Hepatocyte (in vitro differentiated cells): Measurements from ENCODE around the gene SFMBT2. TPM values are rescaled to one million over a fixed set of nuclear protein-coding genes. Genes with fewer than 3 reads are reported as not detected.
"Not testable (repeated sequence)": the region's sequence is repeated elsewhere in the genome, so short reads cannot be mapped to it uniquely, and the experiment has no call there.

ENCODE experiments used
- DNase-seq: peaks from one replicate; pipeline ENCODE4 v3.0.0-alpha.2; 2016; ENCODE audit warnings: low spot score
- H2AFZ ChIP-seq: fragments of 200-600 bp; sonication (generic); 2 replicates; pipeline ENCODE4 v1.6.0; 2016; ENCODE audit warnings: antibody characterized with exemption, mild to moderate bottlenecking
- H3K27ac ChIP-seq: fragments of 200-600 bp; sonication (generic); 2 replicates; pipeline ENCODE4 v1.5.1; 2016; ENCODE audit warnings: mild to moderate bottlenecking
- H3K27me3 ChIP-seq: fragments of 200-600 bp; sonication (generic); 2 replicates; pipeline ENCODE4 v1.6.1; 2016
- H3K36me3 ChIP-seq: fragments of 200-600 bp; sonication (generic); replicated peaks from 2 replicates; pipeline ENCODE4 v1.5.1; 2016; ENCODE audit warnings: low read depth; ENCODE audit not compliant: insufficient read depth
- H3K4me1 ChIP-seq: fragments of 200-600 bp; sonication (generic); 2 replicates; pipeline ENCODE4 v1.5.1; 2016; ENCODE audit warnings: mild to moderate bottlenecking, moderate library complexity; ENCODE audit not compliant: insufficient read depth
- H3K4me2 ChIP-seq: fragments of 200-600 bp; sonication (generic); 2 replicates; pipeline ENCODE4 v1.6.0; 2016
- H3K4me3 ChIP-seq: fragments of 200-600 bp; sonication (generic); 2 replicates; pipeline ENCODE4 v1.5.1; 2016; ENCODE audit warnings: mild to moderate bottlenecking
- H3K79me2 ChIP-seq: fragments of 200-600 bp; sonication (generic); 2 replicates; pipeline ENCODE4 v1.6.0; 2017; ENCODE audit warnings: mild to moderate bottlenecking
- H3K9me2 ChIP-seq: fragments of 200-600 bp; sonication (generic); replicated peaks from 2 replicates; pipeline ENCODE4 v1.6.0; 2017; ENCODE audit warnings: mild to moderate bottlenecking; ENCODE audit not compliant: insufficient read depth
- H3K9me3 ChIP-seq: fragments of 200-600 bp; sonication (generic); 2 replicates; pipeline ENCODE4 v1.5.1; 2016; ENCODE audit warnings: low read depth, mild to moderate bottlenecking
- H4K20me1 ChIP-seq: fragments of 200-600 bp; sonication (generic); 2 replicates; pipeline ENCODE4 v1.6.0; 2016; ENCODE audit warnings: mild to moderate bottlenecking; ENCODE audit not compliant: insufficient read depth, poor library complexity, severe bottlenecking
- CTCF ChIP-seq: fragments of 200-600 bp; sonication (generic); IDR thresholded peaks from 2 replicates; pipeline ENCODE4 v1.5.1; 2016; ENCODE audit warnings: antibody characterized with exemption, mild to moderate bottlenecking; ENCODE audit not compliant: poor library complexity
- EZH2 ChIP-seq: fragments of 200-600 bp; sonication (generic); IDR thresholded peaks from 2 replicates; pipeline ENCODE4 v1.6.1; 2016; ENCODE audit warnings: antibody characterized with exemption, mild to moderate bottlenecking, borderline replicate concordance
- EZH2phosphoT487 ChIP-seq: fragments of 200-600 bp; sonication (generic); IDR thresholded peaks from one replicate; pipeline ENCODE4 v1.6.1; 2018; ENCODE audit warnings: antibody characterized with exemption, mild to moderate bottlenecking, low read depth, moderate library complexity; ENCODE audit not compliant: unreplicated experiment, severe bottlenecking
- WGBS: methylation state at CpG from one replicate; pipeline ENCODE4 v1.1.6; 2016; ENCODE audit warnings: low lambda C conversion rate; ENCODE audit errors: missing lambda C conversion rate; 5-methylcytosine and 5-hydroxymethylcytosine counted together
- polyA plus RNA-seq: library from polyadenylated mRNA; unstranded; fragments of >200 nt; fragmentation: Nextera tagmentation; extraction: Ambion mirVana; gene quantifications from 2 replicates; pipeline ENCODE4 v1.2.1, GENCODE V29; 2016
- total RNA-seq: library from RNA; depleted of rRNA; stranded (reverse); fragments of >200 nt; gene quantifications from 2 replicates; pipeline ENCODE4 v1.2.3, GENCODE V29; 2014

The SFMBT2 gene
- total and polyA plus RNA-seq, 2 experiments from 2014 or later: 1.1 to 3.8 TPM

- H3K4me1 ChIP-seq: peaks cover 1% of the 10 kb centered on the region
- no peaks in the 10 kb centered on the region for H3K9me3 ChIP-seq
- H3K4me3 ChIP-seq: no peak overlapping the region
- no peak for TF ChIP-seq CTCF
- TF ChIP-seq EZH2phosphoT487: no peak
- H3K27ac ChIP-seq: no peak overlapping the region
- no peak for DNase-seq
- no peaks in the 10 kb centered on the region for H3K27me3 ChIP-seq
- no peak overlapping the region for H3K4me2 ChIP-seq
- H3K79me2 ChIP-seq: no peaks in the 10 kb centered on the region
- H3K36me3 ChIP-seq: no peaks in the 10 kb centered on the region
- 86% methylated on average over 5 of the region's 5 CpGs for WGBS
- no peaks in the 10 kb centered on the region for H3K9me2 ChIP-seq
- no peaks in the 10 kb centered on the region for H4K20me1 ChIP-seq
- no peak overlapping the region for H2AFZ ChIP-seq
Observed at GRCh38 chr10:7194571-7194970, 216.3 kb downstream of the SFMBT2 start.

GRCh38 chr10:7193369-7193768 is 217.5 kb downstream of the SFMBT2 start:
- H3K79me2 ChIP-seq: no peaks in the 10 kb centered on the region
- no peak overlapping the region for H3K27ac ChIP-seq
- DNase-seq: no peak
- H3K4me3 ChIP-seq: no peak overlapping the region
- no peaks in the 10 kb centered on the region for H3K9me3 ChIP-seq
- TF ChIP-seq EZH2 (no peak), EZH2phosphoT487 (no peak), CTCF (no peak)
- H3K9me2 ChIP-seq: no peaks in the 10 kb centered on the region
- H3K4me1 ChIP-seq: peaks cover 4% of the 10 kb centered on the region
- H2AFZ ChIP-seq: no peak overlapping the region
- H3K36me3 ChIP-seq: no peaks in the 10 kb centered on the region
- WGBS: 94% methylated on average over 7 of the region's 7 CpGs
- H4K20me1 ChIP-seq: no peaks in the 10 kb centered on the region
- H3K27me3 ChIP-seq: no peaks in the 10 kb centered on the region
- no peak overlapping the region for H3K4me2 ChIP-seq

GRCh38 chr10:7192831-7193361 is 217.9 kb downstream of the SFMBT2 start:
- no peak overlapping the region for H2AFZ ChIP-seq
- H3K27ac ChIP-seq: no peak overlapping the region
- no peaks in the 10 kb centered on the region for H3K36me3 ChIP-seq
- TF ChIP-seq CTCF (no peak), EZH2 (no peak), EZH2phosphoT487 (no peak)
- no peaks in the 10 kb centered on the region for H3K79me2 ChIP-seq
- H4K20me1 ChIP-seq: no peaks in the 10 kb centered on the region
- no peak overlapping the region for H3K4me2 ChIP-seq
- H3K9me2 ChIP-seq: no peaks in the 10 kb centered on the region
- no peak for DNase-seq
- H3K27me3 ChIP-seq: no peaks in the 10 kb centered on the region
- no peaks in the 10 kb centered on the region for H3K9me3 ChIP-seq
- 94% methylated on average over 10 of the region's 10 CpGs for WGBS
- H3K4me1 ChIP-seq: peaks cover 4% of the 10 kb centered on the region
- no peak overlapping the region for H3K4me3 ChIP-seq

- no peaks in the 10 kb centered on the region for H3K9me2 ChIP-seq
- no peak overlapping the region for H3K4me2 ChIP-seq
- no peaks in the 10 kb centered on the region for H3K9me3 ChIP-seq
- TF ChIP-seq EZH2phosphoT487: no peak
- no peak for TF ChIP-seq EZH2
- TF ChIP-seq CTCF: no peak
- H3K36me3 ChIP-seq: no peaks in the 10 kb centered on the region
- no peaks in the 10 kb centered on the region for H3K27me3 ChIP-seq
- H3K4me3 ChIP-seq: no peak overlapping the region
- no peaks in the 10 kb centered on the region for H3K79me2 ChIP-seq
- WGBS: 77% methylated on average over 9 of the region's 9 CpGs
- no peak overlapping the region for H2AFZ ChIP-seq
- no peak for DNase-seq
- H3K27ac ChIP-seq: no peak overlapping the region
- H3K4me1 ChIP-seq: peaks cover 4% of the 10 kb centered on the region
- no peaks in the 10 kb centered on the region for H4K20me1 ChIP-seq
Observed at GRCh38 chr10:7192061-7192460, 218.8 kb downstream of the SFMBT2 start.

GRCh38 chr10:7190772-7191171 is 220.1 kb downstream of the SFMBT2 start:
- DNase-seq, H2AFZ ChIP-seq, H3K27me3 ChIP-seq, H3K9me3 ChIP-seq, H3K27ac ChIP-seq, H3K9me2 ChIP-seq, H4K20me1 ChIP-seq, H3K4me2 ChIP-seq, H3K36me3 ChIP-seq, H3K79me2 ChIP-seq, H3K4me1 ChIP-seq, H3K4me3 ChIP-seq: not testable (repeated sequence)
- 95% methylated on average over 5 of the region's 5 CpGs for WGBS
